Nephron progenitor cell (in vitro differentiated cells): Measurements from ENCODE around the gene TTLL3.
A peak's percentile ranks its signal among the peaks of the same experiment; 100 is the strongest.

Source experiments
- DNase-seq: peaks from one replicate; pipeline ENCODE4 v3.0.0; 2021
- H3K27ac Mint-ChIP-seq: 2 replicates; pipeline ENCODE4 v1.8.0; 2021; ENCODE audit warnings: mild to moderate bottlenecking, moderate library complexity, mixed read lengths
- H3K27me3 Mint-ChIP-seq: 2 replicates; pipeline ENCODE4 v1.8.0; 2021; ENCODE audit warnings: mild to moderate bottlenecking, low read depth, mixed read lengths; ENCODE audit not compliant: poor library complexity
- H3K36me3 Mint-ChIP-seq: 2 replicates; pipeline ENCODE4 v1.8.0; 2021; ENCODE audit warnings: low read depth, mixed read lengths
- H3K4me1 Mint-ChIP-seq: 2 replicates; pipeline ENCODE4 v1.8.0; 2021; ENCODE audit warnings: mixed read lengths
- H3K4me3 Mint-ChIP-seq: 2 replicates; pipeline ENCODE4 v1.8.0; 2021; ENCODE audit warnings: mild to moderate bottlenecking, moderate library complexity, mixed read lengths
- H3K9me3 Mint-ChIP-seq: 2 replicates; pipeline ENCODE4 v1.8.0; 2021; ENCODE audit warnings: mild to moderate bottlenecking, moderate library complexity, mixed read lengths
- CTCF ChIP-seq: fragments of 200-600 bp; sonication (generic); IDR thresholded peaks from 2 replicates; pipeline ENCODE4 v1.5.0; 2021; ENCODE audit warnings: antibody characterized with exemption

The TTLL3 gene

DNA sequence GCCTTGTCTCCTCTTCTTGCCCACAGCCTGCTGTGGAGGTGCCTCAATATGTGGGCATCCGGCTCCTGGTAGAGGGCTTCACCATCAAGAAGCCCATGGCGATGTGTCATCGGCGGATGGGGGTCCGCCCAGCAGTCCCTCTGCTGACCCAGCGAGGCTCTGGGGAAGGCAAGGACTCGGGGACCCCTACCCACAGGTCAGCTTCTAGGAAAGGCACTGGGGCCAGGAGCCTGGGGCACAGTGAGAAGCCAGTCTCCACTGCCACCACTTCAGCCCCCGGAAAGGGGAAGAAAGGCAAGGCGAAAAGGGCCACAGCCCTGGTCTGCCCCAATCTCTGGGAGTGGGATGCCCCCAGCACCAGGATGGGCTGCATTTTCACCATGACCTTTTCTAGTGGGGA is 23.0 kb downstream of the TTLL3 start:
- no peak for DNase-seq
- H3K27ac Mint-ChIP-seq, result no peak overlapping the region
- H3K4me3 Mint-ChIP-seq, result no peak overlapping the region
- H3K27me3 Mint-ChIP-seq, result no peaks in the 10 kb centered on the region
- peaks cover 20% of the 10 kb centered on the region for H3K36me3 Mint-ChIP-seq
- no peak for TF ChIP-seq CTCF
- H3K4me1 Mint-ChIP-seq, result no peaks in the 10 kb centered on the region
- H3K9me3 Mint-ChIP-seq, result no peaks in the 10 kb centered on the region

GRCh38 chr3:9834520-9835380 is 24.7 kb downstream of the TTLL3 start:
- TF ChIP-seq CTCF, result no peak
- Mint-ChIP-seq H3K27ac (peak overlapping the region; percentile 88), H3K36me3 (peaks cover 26% of the 10 kb centered on the region), H3K4me3 (no peak overlapping the region), H3K27me3 (no peaks in the 10 kb centered on the region), H3K9me3 (no peaks in the 10 kb centered on the region), H3K4me1 (no peaks in the 10 kb centered on the region)
- no peak for DNase-seq

DNA sequence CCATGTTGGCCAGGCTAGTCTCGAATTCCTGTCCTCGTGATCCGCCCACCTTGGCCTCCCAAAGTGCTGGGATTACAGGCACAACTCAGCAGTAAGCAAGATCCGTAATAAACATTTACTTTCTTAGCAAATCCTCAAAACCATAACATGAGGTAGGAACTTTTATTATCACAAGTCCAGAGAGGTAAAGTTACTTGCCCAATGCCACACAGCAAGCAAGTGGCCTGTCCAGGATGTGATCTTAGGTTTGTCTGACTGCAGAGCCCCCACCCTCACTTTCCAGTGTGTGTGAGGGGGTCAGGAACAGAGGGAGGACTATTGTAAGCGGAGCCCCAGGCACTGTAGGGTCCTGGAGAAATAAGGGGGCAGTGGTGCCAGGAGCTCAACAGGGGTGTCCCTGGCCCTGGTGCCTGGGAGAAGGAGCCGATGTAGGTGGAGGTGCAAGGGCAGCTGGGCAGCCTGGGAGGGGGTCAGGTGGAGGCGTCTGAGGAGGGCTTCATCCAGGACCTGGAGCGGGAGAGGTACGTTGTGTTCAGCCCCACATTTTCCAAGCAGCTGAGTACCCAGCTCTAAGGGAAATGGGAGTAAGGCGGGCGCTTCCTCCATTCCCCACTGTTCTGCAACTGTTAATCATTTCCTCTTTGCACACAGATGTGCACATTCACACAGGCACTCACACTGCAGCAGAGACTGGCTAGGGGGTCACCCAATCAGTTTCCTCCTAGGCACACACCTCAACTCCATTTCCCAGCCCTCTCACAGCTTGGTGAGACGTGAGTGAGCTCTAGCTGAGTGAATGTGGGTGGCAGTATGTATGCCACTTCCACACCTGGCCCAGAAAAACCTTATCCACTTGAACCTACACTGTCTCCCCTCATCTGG is 27.9 kb downstream of the TTLL3 start:
- Mint-ChIP-seq H3K27me3 (no peaks in the 10 kb centered on the region), H3K36me3 (peaks cover 37% of the 10 kb centered on the region), H3K4me1 (peaks cover 10% of the 10 kb centered on the region), H3K9me3 (no peaks in the 10 kb centered on the region), H3K27ac (no peak overlapping the region), H3K4me3 (no peak overlapping the region)
- TF ChIP-seq CTCF, result no peak
- DNase-seq, result no peak

DNA sequence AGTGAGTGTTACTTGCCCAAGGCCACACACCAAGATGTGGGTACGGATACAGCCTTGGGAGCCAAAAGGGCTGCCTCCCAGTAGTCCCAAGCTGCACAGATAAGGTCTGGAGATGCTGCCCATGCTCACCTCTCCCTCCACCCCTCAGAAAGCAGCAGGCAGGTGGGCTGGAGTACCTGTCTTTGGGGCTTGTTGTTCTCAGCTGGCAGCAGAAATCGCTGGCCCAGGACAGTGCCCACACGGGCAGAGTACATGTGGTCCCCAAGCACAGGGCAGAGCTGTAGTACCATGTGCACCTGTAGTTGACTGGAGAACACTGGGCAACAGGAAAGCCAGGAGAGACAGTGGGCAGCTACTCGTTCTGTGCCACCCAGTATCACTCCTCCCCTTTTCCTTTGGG is 28.8 kb downstream of the TTLL3 start:
- no peak overlapping the region for H3K27ac Mint-ChIP-seq
- no peak for DNase-seq
- H3K9me3 Mint-ChIP-seq, result no peaks in the 10 kb centered on the region
- no peak for TF ChIP-seq CTCF
- no peak overlapping the region for H3K4me3 Mint-ChIP-seq
- H3K4me1 Mint-ChIP-seq, result peaks cover 16% of the 10 kb centered on the region
- no peaks in the 10 kb centered on the region for H3K27me3 Mint-ChIP-seq
- H3K36me3 Mint-ChIP-seq, result peaks cover 37% of the 10 kb centered on the region

GRCh38 chr3:9841015-9841414 is 31.0 kb downstream of the TTLL3 start:
- Mint-ChIP-seq H3K27ac (no peak overlapping the region), H3K4me1 (peaks cover 20% of the 10 kb centered on the region), H3K36me3 (peaks cover 30% of the 10 kb centered on the region), H3K4me3 (no peak overlapping the region), H3K27me3 (no peaks in the 10 kb centered on the region), H3K9me3 (no peaks in the 10 kb centered on the region)
- no peak for DNase-seq
- no peak for TF ChIP-seq CTCF
